H1 (cell line): ENCODE data around the gene SERGEF. TPM values are rescaled to one million over a fixed set of nuclear protein-coding genes. Genes with fewer than 3 reads are reported as not detected.

ENCODE experiments used
- CHD7 ChIP-seq: fragments of 300-600 bp; sonication (generic); IDR thresholded peaks from 2 replicates; pipeline ENCODE4 v1.7.1; 2012; ENCODE audit warnings: low read length, moderate library complexity, mild to moderate bottlenecking, inconsistent platforms; ENCODE audit not compliant: insufficient replicate concordance
- polyA plus RNA-seq, 7 experiments: library from polyadenylated mRNA; depleted of rRNA in 3 of 7; stranded (reverse) in 5 of 7; unstranded in 2 of 7; fragments of >200 nt in 5 of 7; fragments of 200-250 nt in 2 of 7; gene quantifications; 1 replicate in 5 of 7; 2 replicates in 1 of 7; 4 replicates in 1 of 7; pipeline versions ENCODE4 v1.2.1 to v1.2.3, GENCODE V29; 2011 to 2013; ENCODE audit warnings: missing spikeins in 2 of 7, mixed read lengths in 2 of 7
- total RNA-seq: library from RNA; stranded (reverse); fragmentation: NEBNext Ultra II Directional; extraction: Animal tissue kit (Norgen Biotek cat#: 25700); gene quantifications from 2 replicates; pipeline ENCODE4 v1.2.1, GENCODE V29; 2021

SERGEF gene
- total and polyA plus RNA-seq, 2 of the 8 experiments (the other 6 are each of a cell fraction or from before 2014, with no cell fraction given), result 16.6 to 28.8 TPM

- no peak for TF ChIP-seq CHD7
Observed at GRCh38 chr11:17794981-17795380, 217.9 kb downstream of the SERGEF start (continued).
